HG02588 (cell line): ENCODE data around the gene FSTL4.

ENCODE experiments used
- ATAC-seq: cut with Tn5 transposase; IDR thresholded peaks from one replicate; pipeline ENCODE4 v1.9.1; 2021; ENCODE audit warnings: mild to moderate bottlenecking, moderate library complexity; ENCODE audit not compliant: unreplicated experiment

Gene FSTL4

GRCh38 chr5:133277744-133278143, 334.6 kb downstream of the FSTL4 start:
- no peak for ATAC-seq

- no peak for ATAC-seq
Measured at GRCh38 chr5:133276171-133276570, 336.2 kb downstream of the FSTL4 start.

GRCh38 chr5:133275631-133276030, 336.7 kb downstream of the FSTL4 start:
- ATAC-seq: no peak

- no peak for ATAC-seq
Measured at GRCh38 chr5:133274597-133274935, 337.8 kb downstream of the FSTL4 start.

- ATAC-seq: no peak
Measured at GRCh38 chr5:133273661-133274596, 338.4 kb downstream of the FSTL4 start.

GRCh38 chr5:133272345-133272744, 340.0 kb downstream of the FSTL4 start:
- no peak for ATAC-seq

- ATAC-seq: no peak
Measured at GRCh38 chr5:133271606-133272005, 340.7 kb downstream of the FSTL4 start.

GRCh38 chr5:133269691-133270090, 342.6 kb downstream of the FSTL4 start:
- no peak for ATAC-seq

- ATAC-seq: no peak
Measured at GRCh38 chr5:133267601-133268000, 344.7 kb downstream of the FSTL4 start.

- ATAC-seq: no peak
Measured at GRCh38 chr5:133266966-133267365, 345.4 kb downstream of the FSTL4 start.

- no peak for ATAC-seq
Measured at GRCh38 chr5:133266527-133266878, 345.8 kb downstream of the FSTL4 start.

- peak; percentile 59 for ATAC-seq
Measured at GRCh38 chr5:133265720-133266526, 346.4 kb downstream of the FSTL4 start.

GRCh38 chr5:133265257-133265656, 347.1 kb downstream of the FSTL4 start:
- ATAC-seq: no peak

GRCh38 chr5:133262690-133263089, 349.7 kb downstream of the FSTL4 start:
- no peak for ATAC-seq

GRCh38 chr5:133261993-133262392, 350.3 kb downstream of the FSTL4 start:
- no peak for ATAC-seq

GRCh38 chr5:133260715-133261114, 351.6 kb downstream of the FSTL4 start:
- no peak for ATAC-seq

GRCh38 chr5:133259199-133259997, 352.9 kb downstream of the FSTL4 start:
- no peak for ATAC-seq

- ATAC-seq: no peak
Measured at GRCh38 chr5:133257977-133258376, 354.4 kb downstream of the FSTL4 start.

- ATAC-seq: no peak
Measured at GRCh38 chr5:133256276-133256675, 356.1 kb downstream of the FSTL4 start.

- no peak for ATAC-seq
Measured at GRCh38 chr5:133254803-133255202, 357.5 kb downstream of the FSTL4 start.

GRCh38 chr5:133253671-133254070, 358.7 kb downstream of the FSTL4 start:
- ATAC-seq: no peak
